PC-3 (cell line): ENCODE measurements around the gene LDLR. TPM values are rescaled to one million over a fixed set of nuclear protein-coding genes. Genes with fewer than 3 reads are reported as not detected.
"Not testable (repeated sequence)": the region's sequence is repeated elsewhere in the genome, so short reads cannot be mapped to it uniquely, and the experiment has no call there.

Source experiments
- ATAC-seq: fragments of 200-7000 bp; cut with Tn5 transposase; 2 replicates; pipeline ENCODE4 v1.9.1; 2020; ENCODE audit warnings: mild to moderate bottlenecking, moderate library complexity
- BruUV-seq: library from RNA; stranded (reverse); fragments of 400-500 nt; replicated peaks from 2 replicates; lab custom pipeline; 2021; lab: Mats Ljungman, UMichigan
- CTCF ChIA-PET: fragments of 300-600 bp; sonication (Branson Sonifier 250); formaldehyde crosslinking; loops from one replicate; lab custom pipeline; 2022; ENCODE audit warnings: antibody characterized with exemption; lab: Charles Lee
- POLR2A ChIA-PET: fragments of 300-600 bp; sonication (Branson Sonifier 250); formaldehyde crosslinking; loops from one replicate; lab custom pipeline; 2022; ENCODE audit warnings: antibody characterized with exemption; ENCODE audit not compliant: unreplicated experiment; lab: Charles Lee
- DNase-seq: peaks from one replicate; pipeline ENCODE4 v3.0.0-alpha.2; 2015
- H2AFZ ChIP-seq: fragments of 300-600 bp; sonication (generic); 2 replicates; pipeline ENCODE4 v1.6.0; 2016; ENCODE audit warnings: antibody characterized with exemption, low read length
- H3F3A ChIP-seq: fragments of 300-600 bp; sonication (generic); one replicate; pipeline ENCODE4 v1.6.0; 2017; ENCODE audit warnings: antibody characterized with exemption, low read length, control low read depth, mild to moderate bottlenecking; ENCODE audit not compliant: unreplicated experiment
- H3K27ac ChIP-seq: fragments of 300-600 bp; sonication (generic); 2 replicates; pipeline ENCODE4 v1.5.1; 2016; ENCODE audit warnings: mild to moderate bottlenecking, low read length
- H3K27me3 ChIP-seq: fragments of 300-600 bp; sonication (generic); 2 replicates; pipeline ENCODE4 v1.6.1; 2016; ENCODE audit warnings: low read length, mixed read lengths
- H3K36me3 ChIP-seq: fragments of 300-600 bp; sonication (generic); 2 replicates; pipeline ENCODE4 v1.6.1; 2016; ENCODE audit warnings: low read depth, mixed run types, low read length, mixed read lengths
- H3K4me1 ChIP-seq: fragments of 300-600 bp; sonication (generic); 2 replicates; pipeline ENCODE4 v1.5.1; 2016; ENCODE audit warnings: low read length; ENCODE audit not compliant: insufficient read depth
- H3K4me2 ChIP-seq: fragments of 300-600 bp; sonication (generic); 2 replicates; pipeline ENCODE4 v1.6.0; 2016; ENCODE audit warnings: low read length
- H3K4me3 ChIP-seq: fragments of 300-600 bp; sonication (generic); 2 replicates; pipeline ENCODE4 v1.5.1; 2016; ENCODE audit warnings: mild to moderate bottlenecking, low read length, mixed read lengths
- H3K79me2 ChIP-seq: fragments of 300-600 bp; sonication (generic); 2 replicates; pipeline ENCODE4 v1.6.1; 2017; ENCODE audit warnings: low read length, mixed read lengths
- H3K9ac ChIP-seq: fragments of 300-600 bp; sonication (generic); 2 replicates; pipeline ENCODE4 v1.6.0; 2016; ENCODE audit warnings: mild to moderate bottlenecking, low read length
- H3K9me2 ChIP-seq: fragments of 300-600 bp; sonication (generic); replicated peaks from 2 replicates; pipeline ENCODE4 v1.6.1; 2016; ENCODE audit warnings: mixed run types, low read length, mixed read lengths
- H3K9me3 ChIP-seq: fragments of 300-600 bp; sonication (generic); 2 replicates; pipeline ENCODE4 v1.6.1; 2016; ENCODE audit warnings: low read length, mixed read lengths
- H4K20me1 ChIP-seq: fragments of 300-600 bp; sonication (generic); 2 replicates; pipeline ENCODE4 v1.6.1; 2016; ENCODE audit warnings: low read length, mixed read lengths
- CTCF ChIP-seq: fragments of 300-600 bp; sonication (generic); conservative IDR thresholded peaks from 2 replicates; pipeline ENCODE4 v1.5.1; 2017; ENCODE audit warnings: antibody characterized with exemption, low read depth, mild to moderate bottlenecking, low read length
- EZH2 ChIP-seq: fragments of 300-600 bp; sonication (generic); IDR thresholded peaks from one replicate; pipeline ENCODE4 v1.6.1; 2017; ENCODE audit warnings: antibody characterized with exemption, mild to moderate bottlenecking, low read length; ENCODE audit not compliant: unreplicated experiment
- EZH2phosphoT487 ChIP-seq: fragments of 300-600 bp; sonication (generic); IDR thresholded peaks from 2 replicates; pipeline ENCODE4 v1.6.1; 2018; ENCODE audit warnings: mild to moderate bottlenecking, antibody characterized with exemption, low read length, borderline replicate concordance
- intact Hi-C: fragments of 100-400 bp; cut with micrococcal nuclease; formaldehyde crosslinking; loops from 2 replicates; pipeline ENCODE4 v1.9.0; 2023
- total RNA-seq: library from RNA; depleted of rRNA; stranded (reverse); fragments of >200 nt; gene quantifications from 2 replicates; pipeline ENCODE4 v1.2.3, GENCODE V29; 2014

LDLR gene
- total RNA-seq, 1 experiment from 2014 or later = 302 TPM

- no peaks in the 10 kb centered on the region for H3K27me3 ChIP-seq
- no peak for DNase-seq
- H3K4me1 ChIP-seq = no peaks in the 10 kb centered on the region
- H3K9me2 ChIP-seq = no peaks in the 10 kb centered on the region
- ChIA-PET CTCF (no interaction called here), POLR2A (no interaction called here)
- H3K27ac ChIP-seq = no peak overlapping the region
- H2AFZ ChIP-seq = no peak overlapping the region
- H3K9me3 ChIP-seq = no peaks in the 10 kb centered on the region
- no peaks in the 10 kb centered on the region for H3F3A ChIP-seq
- intact Hi-C loops = no loop called here
- H3K9ac ChIP-seq = no peak overlapping the region
- TF ChIP-seq EZH2 (no peak), EZH2phosphoT487 (no peak), CTCF (no peak)
- no peaks in the 10 kb centered on the region for H3K79me2 ChIP-seq
- ATAC-seq = no peak
- H4K20me1 ChIP-seq = no peaks in the 10 kb centered on the region
- H3K4me2 ChIP-seq = no peak overlapping the region
- H3K36me3 ChIP-seq = peaks cover 23% of the 10 kb centered on the region
- H3K4me3 ChIP-seq = no peak overlapping the region
- BruUV-seq = no TSS peak
Measured at GRCh38 chr19:11069561-11069960, 19.7 kb upstream of the LDLR start.

GRCh38 chr19:11070123-11070522, 19.1 kb upstream of the LDLR start:
- Histone ChIP-seq H4K20me1 (no peaks in the 10 kb centered on the region), H3K4me1 (no peaks in the 10 kb centered on the region), H3K27me3 (no peaks in the 10 kb centered on the region), H3K9me2 (no peaks in the 10 kb centered on the region), H3K4me2 (no peak overlapping the region), H3K9ac (no peak overlapping the region), H3K9me3 (no peaks in the 10 kb centered on the region), H3K79me2 (no peaks in the 10 kb centered on the region), H3K36me3 (peaks cover 20% of the 10 kb centered on the region), H3F3A (no peaks in the 10 kb centered on the region), H2AFZ (no peak overlapping the region), H3K4me3 (no peak overlapping the region), H3K27ac (no peak overlapping the region)
- ATAC-seq = no peak
- intact Hi-C loops = no loop called here
- POLR2A ChIA-PET = no interaction called here
- CTCF ChIA-PET = no interaction called here
- no TSS peak for BruUV-seq
- TF ChIP-seq CTCF (no peak), EZH2phosphoT487 (no peak), EZH2 (no peak)
- DNase-seq = no peak

- no peak overlapping the region for H3K27ac ChIP-seq
- DNase-seq (no peak), ATAC-seq (no peak)
- no peak for TF ChIP-seq CTCF
- TF ChIP-seq EZH2 = no peak
- H3K79me2 ChIP-seq = no peaks in the 10 kb centered on the region
- no peak overlapping the region for H3K4me2 ChIP-seq
- H3K9me2 ChIP-seq = no peaks in the 10 kb centered on the region
- H3K27me3 ChIP-seq = no peaks in the 10 kb centered on the region
- BruUV-seq = no TSS peak
- no peaks in the 10 kb centered on the region for H3F3A ChIP-seq
- H3K4me3 ChIP-seq = no peak overlapping the region
- H3K9ac ChIP-seq = no peak overlapping the region
- intact Hi-C loops = no loop called here
- POLR2A ChIA-PET = no interaction called here
- no peaks in the 10 kb centered on the region for H4K20me1 ChIP-seq
- H2AFZ ChIP-seq = no peak overlapping the region
- no peaks in the 10 kb centered on the region for H3K4me1 ChIP-seq
- no peaks in the 10 kb centered on the region for H3K9me3 ChIP-seq
- CTCF ChIA-PET = interaction anchor here (0.5 to 1.1 kb wide), 2 partner anchors 38 to 53 kb away, joined by 5 to 9 read pairs; no protein-coding TSS in a partner anchor
- H3K36me3 ChIP-seq = no peaks in the 10 kb centered on the region
Measured at GRCh38 chr19:11073568-11073967, 15.7 kb upstream of the LDLR start.

DNA sequence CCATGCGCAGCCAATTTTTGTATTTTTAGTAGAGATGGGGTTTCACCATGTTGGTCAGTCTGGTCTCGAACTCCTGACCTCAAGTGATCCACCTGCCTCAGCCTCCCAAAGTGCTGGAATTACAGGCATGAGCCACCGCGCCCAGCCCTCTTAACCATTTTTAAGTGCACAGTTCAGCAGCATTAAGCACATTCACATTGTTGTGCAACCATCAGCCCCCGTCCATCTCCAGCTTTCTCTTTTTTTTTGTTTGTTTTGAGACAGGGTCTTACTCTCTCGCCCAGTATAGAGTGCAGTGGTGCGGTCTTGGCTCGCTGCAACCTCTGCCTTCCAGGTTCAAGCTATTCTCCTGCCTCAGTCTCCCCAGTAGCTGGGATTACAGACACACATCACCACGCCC, 12.5 kb upstream of the LDLR start:
- H3K9ac ChIP-seq, H3F3A ChIP-seq, H3K79me2 ChIP-seq, H2AFZ ChIP-seq, H3K4me3 ChIP-seq, DNase-seq, H3K27ac ChIP-seq, CTCF ChIA-PET, POLR2A ChIA-PET, H4K20me1 ChIP-seq, BruUV-seq, H3K4me2 ChIP-seq, H3K4me1 ChIP-seq, H3K27me3 ChIP-seq, ATAC-seq, H3K9me2 ChIP-seq, intact Hi-C loops, H3K9me3 ChIP-seq, H3K36me3 ChIP-seq: not testable (repeated sequence)
